GM23338 (cell line): ENCODE measurements around the gene C2orf92. TPM values are rescaled to one million over a fixed set of nuclear protein-coding genes. Genes with fewer than 3 reads are reported as not detected.

Experiments
- ATAC-seq: fragments of 200-7000 bp; cut with Tn5 transposase; 3 replicates; pipeline ENCODE4 v1.9.1; 2020
- DNase-seq: peaks from one replicate; pipeline ENCODE4 v3.0.0-alpha.2; 2015; ENCODE audit warnings: low spot score
- H2AFZ ChIP-seq: fragments of 200-600 bp; sonication (generic); 2 replicates; pipeline ENCODE4 v1.8.0; 2016; ENCODE audit warnings: antibody characterized with exemption, mild to moderate bottlenecking, moderate library complexity
- H3F3A ChIP-seq: fragments of 200-600 bp; sonication (generic); replicated peaks from 2 replicates; pipeline ENCODE4 v1.8.0; 2017; ENCODE audit warnings: antibody characterized with exemption, mixed run types, low read depth
- H3K27ac ChIP-seq: fragments of 200-600 bp; sonication (generic); 2 replicates; pipeline ENCODE4 v1.6.1; 2016; ENCODE audit warnings: low read depth
- H3K27me3 ChIP-seq: fragments of 200-600 bp; sonication (generic); 2 replicates; pipeline ENCODE4 v1.8.0; 2016; ENCODE audit warnings: mild to moderate bottlenecking, mixed run types, moderate library complexity; ENCODE audit not compliant: insufficient read depth
- H3K36me3 ChIP-seq: fragments of 200-600 bp; sonication (generic); 2 replicates; pipeline ENCODE4 v1.8.0; 2016; ENCODE audit warnings: mild to moderate bottlenecking; ENCODE audit not compliant: insufficient read depth
- H3K4me1 ChIP-seq: fragments of 200-600 bp; sonication (generic); 2 replicates; pipeline ENCODE4 v1.8.0; 2016; ENCODE audit warnings: mild to moderate bottlenecking, moderate library complexity; ENCODE audit not compliant: insufficient read depth
- H3K4me2 ChIP-seq: fragments of 200-600 bp; sonication (generic); 2 replicates; pipeline ENCODE4 v1.7.1; 2017; ENCODE audit warnings: mixed run types
- H3K4me3 ChIP-seq: fragments of 200-600 bp; sonication (generic); 2 replicates; pipeline ENCODE4 v1.6.1; 2016; ENCODE audit warnings: mixed run types
- H3K79me2 ChIP-seq: fragments of 200-600 bp; sonication (generic); replicated peaks from 2 replicates; pipeline ENCODE4 v1.8.0; 2017; ENCODE audit warnings: mild to moderate bottlenecking; ENCODE audit not compliant: insufficient read depth
- H3K9me2 ChIP-seq: fragments of 200-600 bp; sonication (generic); 2 replicates; pipeline ENCODE4 v1.8.0; 2017; ENCODE audit not compliant: insufficient read depth
- H4K20me1 ChIP-seq: fragments of 200-600 bp; sonication (generic); replicated peaks from 2 replicates; pipeline ENCODE4 v1.8.0; 2017; ENCODE audit warnings: mild to moderate bottlenecking; ENCODE audit not compliant: insufficient read depth
- H3K27ac Mint-ChIP-seq: 2 replicates; pipeline ENCODE4 v1.8.0; 2020; ENCODE audit warnings: inconsistent platforms, mild to moderate bottlenecking, moderate library complexity, mixed read lengths
- H3K27me3 Mint-ChIP-seq: 3 replicates; pipeline ENCODE4 v1.8.0; 2022; ENCODE audit warnings: low read depth, mild to moderate bottlenecking, moderate library complexity, mixed read lengths, inconsistent platforms; ENCODE audit not compliant: insufficient read depth, poor library complexity
- H3K36me3 Mint-ChIP-seq: 3 replicates; pipeline ENCODE4 v1.8.0; 2021; ENCODE audit warnings: low read depth, mild to moderate bottlenecking, inconsistent platforms, moderate library complexity, mixed read lengths
- H3K4me1 Mint-ChIP-seq: 3 replicates; pipeline ENCODE4 v1.8.0; 2020; ENCODE audit warnings: mild to moderate bottlenecking, inconsistent platforms, mixed read lengths
- H3K4me3 Mint-ChIP-seq: 3 replicates; pipeline ENCODE4 v1.8.0; 2021; ENCODE audit warnings: moderate library complexity, mild to moderate bottlenecking, inconsistent platforms, mixed read lengths
- H3K9me3 Mint-ChIP-seq: 3 replicates; pipeline ENCODE4 v1.8.0; 2020; ENCODE audit warnings: moderate library complexity, mild to moderate bottlenecking, inconsistent platforms, mixed read lengths
- CREB1 ChIP-seq: fragments of 250-450 bp; sonication (Bioruptor Pico); IDR thresholded peaks from 2 replicates; pipeline ENCODE4 v1.5.0; 2020; ENCODE audit warnings: low read depth, mild to moderate bottlenecking, moderate library complexity
- CTCF ChIP-seq, 2 experiments: fragments of 200-600 bp in 1 of 2; sonication (generic) in 1 of 2; conservative IDR thresholded peaks; 2 replicates each; pipeline versions ENCODE4 v1.5.1 to v1.6.1; 2016 to 2017; ENCODE audit warnings: antibody characterized with exemption in 2 of 2, low read depth in 2 of 2, mild to moderate bottlenecking in 2 of 2, moderate library complexity in 1 of 2
- ETS1 ChIP-seq: IDR thresholded peaks from 2 replicates; pipeline ENCODE4 v1.6.1; 2016; ENCODE audit warnings: antibody characterized with exemption
- EZH2 ChIP-seq: fragments of 200-600 bp; sonication (generic); IDR thresholded peaks from one replicate; pipeline ENCODE4 v1.8.0; 2017; ENCODE audit warnings: antibody characterized with exemption, mild to moderate bottlenecking, low read depth; ENCODE audit not compliant: unreplicated experiment
- EZH2phosphoT487 ChIP-seq: fragments of 200-600 bp; sonication (generic); IDR thresholded peaks from one replicate; pipeline ENCODE4 v1.8.1; 2018; ENCODE audit warnings: antibody characterized with exemption; ENCODE audit not compliant: unreplicated experiment
- JUNB ChIP-seq: IDR thresholded peaks from one replicate; pipeline ENCODE4 v1.6.1; 2016; ENCODE audit warnings: antibody characterized with exemption; ENCODE audit not compliant: unreplicated experiment
- NANOG ChIP-seq: IDR thresholded peaks from 2 replicates; pipeline ENCODE4 v1.6.1; 2016; ENCODE audit warnings: antibody characterized with exemption, borderline replicate concordance
- POLR2AphosphoS5 ChIP-seq: IDR thresholded peaks from 2 replicates; pipeline ENCODE4 v1.6.1; 2016; ENCODE audit warnings: antibody characterized with exemption, low read depth
- REST ChIP-seq: IDR thresholded peaks from one replicate; pipeline ENCODE4 v1.6.1; 2018; ENCODE audit warnings: antibody characterized with exemption; ENCODE audit not compliant: unreplicated experiment
- STAT1 ChIP-seq: IDR thresholded peaks from one replicate; pipeline ENCODE4 v1.6.1; 2016; ENCODE audit warnings: antibody characterized with exemption; ENCODE audit not compliant: unreplicated experiment
- ZNF114 ChIP-seq: fragments of 250-450 bp; sonication (Bioruptor Pico); IDR thresholded peaks from 2 replicates; pipeline ENCODE4 v1.5.0; 2020; ENCODE audit warnings: mild to moderate bottlenecking, moderate library complexity
- ZNF331 ChIP-seq: fragments of 250-450 bp; sonication (Bioruptor Pico); IDR thresholded peaks from 2 replicates; pipeline ENCODE4 v1.5.0; 2020; ENCODE audit warnings: low read depth, mild to moderate bottlenecking, moderate library complexity
- ZNF462 ChIP-seq: fragments of 250-450 bp; sonication (Bioruptor Pico); IDR thresholded peaks from 2 replicates; pipeline ENCODE4 v1.5.0; 2020; ENCODE audit warnings: mild to moderate bottlenecking, moderate library complexity
- polyA plus RNA-seq: library from polyadenylated mRNA; unstranded; fragments of >200 nt; fragmentation: Nextera tagmentation; extraction: Ambion mirVana; gene quantifications from 2 replicates; pipeline ENCODE4 v1.2.1, GENCODE V29; 2016
- total RNA-seq: library from RNA; depleted of rRNA; stranded (reverse); fragments of >200 nt; shearing (Covaris generic); gene quantifications from 2 replicates; pipeline ENCODE4 v1.2.3, GENCODE V29; 2014

Gene C2orf92
- total and polyA plus RNA-seq, 2 experiments from 2014 or later, result 1.7 to 2.6 TPM

- Histone ChIP-seq H3K4me2 (no peak overlapping the region), H3K27me3 (no peaks in the 10 kb centered on the region), H3F3A (no peaks in the 10 kb centered on the region), H3K9me2 (0 out of 2 replicates have a peak, but pooled peaks cover 4% of the 10 kb centered on the region), H3K4me3 (no peak overlapping the region), H2AFZ (no peak overlapping the region), H3K27ac (no peak overlapping the region), H3K36me3 (no peaks in the 10 kb centered on the region), H3K79me2 (no peaks in the 10 kb centered on the region), H3K4me1 (no peaks in the 10 kb centered on the region), H4K20me1 (no peaks in the 10 kb centered on the region)
- TF ChIP-seq STAT1, result no peak
- no peak for TF ChIP-seq EZH2
- no peak for TF ChIP-seq CTCF (conservative IDR thresholded peaks at IDR 0.05; ENCODE audit: low read depth in 2 of 2)
- no peak for TF ChIP-seq EZH2phosphoT487
- no peak for TF ChIP-seq JUNB
- no peak for TF ChIP-seq ETS1
- no peak for TF ChIP-seq CREB1 (CRISPR knock-in tag)
- TF ChIP-seq ZNF331 (CRISPR knock-in tag), result no peak
- no peak for TF ChIP-seq NANOG
- no peak for TF ChIP-seq REST
- TF ChIP-seq ZNF462 (CRISPR knock-in tag), result no peak
- no peak for TF ChIP-seq POLR2AphosphoS5
- TF ChIP-seq ZNF114 (CRISPR knock-in tag), result no peak
- Mint-ChIP-seq H3K27me3 (peaks cover 21% of the 10 kb centered on the region), H3K4me3 (no peak overlapping the region), H3K36me3 (no peaks in the 10 kb centered on the region; the same call in 2 of the 3 replicates), H3K9me3 (no peaks in the 10 kb centered on the region), H3K27ac (no peak overlapping the region), H3K4me1 (peaks cover 4% of the 10 kb centered on the region; the same call in 2 of the 3 replicates)
- no peak for ATAC-seq
- DNase-seq, result no peak
Measured at GRCh38 chr2:97739893-97740245, 70.4 kb downstream of the C2orf92 start.
